HG02973 (cell line): ENCODE results near the gene NTM.

Source experiments
- ATAC-seq: cut with Tn5 transposase; IDR thresholded peaks from one replicate; pipeline ENCODE4 v1.9.1; 2021; ENCODE audit warnings: moderate library complexity; ENCODE audit not compliant: unreplicated experiment

NTM gene

DNA sequence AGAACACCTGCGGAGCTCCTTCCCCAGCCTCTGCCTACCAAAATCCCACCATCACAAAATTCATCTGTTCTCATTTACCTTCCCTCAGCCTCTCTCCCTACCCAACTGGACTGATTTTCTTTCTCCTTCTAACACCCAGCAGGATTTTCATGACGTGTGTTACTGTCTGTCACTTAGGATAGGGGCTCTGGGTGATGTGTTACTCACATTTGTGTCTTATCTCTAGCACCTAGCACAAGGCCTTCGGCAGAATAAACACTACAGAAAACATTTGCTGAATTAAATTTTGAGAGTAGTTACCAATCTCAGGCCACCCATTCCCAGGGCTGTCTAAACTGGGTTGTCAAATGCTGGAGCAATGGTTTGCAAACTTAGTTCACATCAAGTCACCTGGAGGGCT lies 88.0 kb downstream of the NTM start:
- no peak for ATAC-seq

DNA sequence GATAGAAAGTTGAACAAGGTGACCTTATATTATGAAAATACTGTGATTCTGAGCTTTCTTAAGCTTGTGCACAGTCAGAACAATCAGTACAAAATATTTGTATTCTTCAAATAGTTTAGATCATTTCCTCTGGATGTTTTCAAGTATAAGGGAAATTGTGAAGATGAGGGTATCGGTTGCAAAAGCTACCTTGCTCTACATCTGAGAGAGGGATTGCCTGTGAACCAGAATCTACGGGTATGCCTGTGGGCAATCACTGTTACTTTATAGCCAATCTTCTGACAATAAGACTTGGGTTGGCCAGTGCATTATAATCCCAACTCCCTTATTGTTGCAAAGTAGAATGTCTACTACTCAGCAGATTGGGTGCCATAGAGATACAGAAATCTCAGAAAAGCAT lies 90.5 kb downstream of the NTM start:
- ATAC-seq = no peak

DNA sequence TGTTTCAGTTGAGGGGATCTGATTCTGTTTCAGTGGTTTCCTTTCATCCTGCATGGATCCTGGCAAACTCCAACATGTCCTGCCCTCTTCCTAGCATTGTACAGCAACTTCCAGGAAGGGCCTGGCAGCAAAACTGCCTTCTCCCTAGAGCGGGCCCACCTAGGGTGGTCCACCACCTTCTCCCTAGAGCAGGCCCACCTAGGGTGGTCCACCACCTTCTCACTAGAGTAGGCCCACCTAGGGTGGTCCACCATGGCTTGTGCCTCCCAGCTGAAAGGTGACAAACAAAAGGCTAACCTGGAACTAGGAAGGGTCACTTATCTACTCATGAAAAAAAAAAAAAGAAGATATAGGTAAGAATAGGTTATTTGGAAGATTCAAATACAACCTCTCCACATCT lies 92.2 kb downstream of the NTM start:
- ATAC-seq = no peak

DNA sequence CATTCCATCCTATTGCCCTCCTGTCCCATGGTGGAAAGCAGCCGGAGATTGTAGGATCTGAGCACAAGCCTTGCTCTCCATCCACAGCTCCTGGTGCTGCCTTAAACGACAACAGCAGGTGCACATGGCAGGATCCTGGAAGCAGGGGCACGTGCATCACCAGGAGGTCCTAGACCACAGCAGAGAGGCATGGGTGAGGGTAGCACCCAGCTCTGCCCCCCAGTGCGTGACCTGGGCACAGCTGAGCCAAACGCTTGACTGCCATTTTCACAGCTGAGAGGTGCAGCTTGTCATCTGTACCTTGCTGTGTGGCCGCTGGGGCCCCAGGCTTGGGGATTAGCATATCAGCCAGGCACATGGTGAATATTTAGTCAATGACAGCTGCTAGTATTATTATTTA lies 92.7 kb downstream of the NTM start:
- no peak for ATAC-seq

DNA sequence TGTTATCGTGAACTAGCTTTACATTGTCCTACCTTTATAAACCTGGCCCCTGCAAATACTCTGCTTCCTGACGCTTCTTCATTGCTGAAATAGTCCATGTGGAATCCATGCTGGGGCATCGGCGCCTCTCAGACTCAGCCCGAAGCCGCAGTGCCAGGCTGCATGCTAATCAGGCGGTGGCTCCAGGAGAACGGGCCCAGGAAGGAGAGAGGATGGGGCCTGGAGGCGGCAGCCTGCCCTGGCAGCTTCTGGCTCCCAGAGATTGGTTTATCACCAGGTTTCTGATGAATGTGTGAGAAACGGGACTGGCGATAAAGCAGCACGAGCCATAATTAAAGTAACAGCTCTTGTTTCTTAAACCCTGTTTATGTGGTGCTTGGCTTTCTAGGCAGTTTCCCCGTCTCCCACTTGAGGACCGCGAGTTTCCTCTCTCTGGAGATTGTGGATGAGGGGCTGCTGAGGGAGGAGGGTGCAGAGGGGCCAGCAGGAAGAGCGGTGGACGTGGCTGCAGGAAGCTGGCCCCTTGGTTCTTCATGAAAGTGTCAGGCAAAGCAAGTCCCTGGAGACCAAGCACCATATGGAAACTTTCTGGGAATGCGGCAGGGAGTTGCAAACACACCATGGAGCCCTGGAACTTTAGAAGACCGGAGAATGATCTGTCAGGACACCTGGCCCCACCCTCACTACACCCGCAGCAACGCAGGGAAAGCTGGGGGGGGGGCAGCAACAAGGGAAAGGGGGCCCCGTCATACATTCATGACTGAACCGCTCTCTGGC lies 93.4 kb downstream of the NTM start:
- ATAC-seq = no peak

DNA sequence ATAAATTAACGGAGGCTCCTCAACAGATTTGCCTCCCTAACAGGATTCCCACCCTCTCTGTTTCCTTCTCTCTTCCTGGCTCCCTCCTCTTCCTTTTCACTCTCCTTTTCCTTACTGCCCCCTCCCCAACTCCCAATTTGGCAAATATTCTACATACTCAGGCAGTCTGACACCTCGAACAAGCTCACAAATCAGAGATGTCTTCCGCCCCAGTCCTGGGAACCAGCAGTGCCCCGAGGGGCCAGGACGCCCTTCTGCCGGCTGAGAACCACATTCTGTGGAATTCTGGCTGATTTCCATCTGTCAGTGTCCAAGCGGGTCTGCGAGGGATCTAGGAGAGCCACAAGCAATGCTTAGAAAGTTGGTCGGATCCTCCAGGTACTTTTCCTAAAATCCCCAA lies 94.0 kb downstream of the NTM start:
- ATAC-seq = no peak

DNA sequence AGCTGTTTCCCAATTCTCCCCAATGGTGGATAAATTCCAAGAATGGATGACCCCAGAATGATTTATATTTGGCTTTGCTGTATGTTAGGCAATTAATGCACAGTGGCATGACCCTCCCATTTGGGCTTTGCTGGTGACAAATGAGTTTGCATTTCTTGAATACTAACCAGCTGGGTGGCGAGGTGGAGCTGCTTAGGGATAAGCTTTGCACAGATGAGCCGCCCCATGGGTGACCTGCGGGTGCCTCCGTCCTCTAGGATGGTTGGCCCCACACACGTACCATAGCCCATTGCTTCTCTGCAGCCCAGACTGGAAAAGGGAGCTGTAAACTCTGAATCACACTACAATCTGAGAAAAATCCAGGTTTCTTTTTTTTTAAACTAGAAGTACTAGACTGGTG lies 94.6 kb downstream of the NTM start:
- ATAC-seq = no peak

DNA sequence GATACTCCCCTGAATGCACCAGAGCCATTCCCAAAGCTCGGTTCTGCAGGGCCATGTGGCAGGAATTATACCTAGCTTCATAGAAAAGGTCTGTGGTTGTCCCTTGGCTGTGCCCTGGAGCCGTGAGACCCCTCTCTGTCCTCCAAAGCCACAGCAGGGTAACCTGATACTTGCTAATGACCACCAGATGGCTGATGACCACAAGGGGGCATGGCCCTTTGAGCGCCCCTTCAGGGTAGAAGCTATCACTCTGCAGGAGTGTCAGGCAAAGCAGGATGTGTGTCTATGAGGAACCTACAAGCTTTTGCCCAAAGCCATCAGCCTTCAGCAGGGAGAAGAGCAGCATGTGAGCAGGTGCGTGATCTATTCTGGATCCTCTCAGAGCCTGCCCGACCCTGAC lies 95.3 kb downstream of the NTM start:
- no peak for ATAC-seq

DNA sequence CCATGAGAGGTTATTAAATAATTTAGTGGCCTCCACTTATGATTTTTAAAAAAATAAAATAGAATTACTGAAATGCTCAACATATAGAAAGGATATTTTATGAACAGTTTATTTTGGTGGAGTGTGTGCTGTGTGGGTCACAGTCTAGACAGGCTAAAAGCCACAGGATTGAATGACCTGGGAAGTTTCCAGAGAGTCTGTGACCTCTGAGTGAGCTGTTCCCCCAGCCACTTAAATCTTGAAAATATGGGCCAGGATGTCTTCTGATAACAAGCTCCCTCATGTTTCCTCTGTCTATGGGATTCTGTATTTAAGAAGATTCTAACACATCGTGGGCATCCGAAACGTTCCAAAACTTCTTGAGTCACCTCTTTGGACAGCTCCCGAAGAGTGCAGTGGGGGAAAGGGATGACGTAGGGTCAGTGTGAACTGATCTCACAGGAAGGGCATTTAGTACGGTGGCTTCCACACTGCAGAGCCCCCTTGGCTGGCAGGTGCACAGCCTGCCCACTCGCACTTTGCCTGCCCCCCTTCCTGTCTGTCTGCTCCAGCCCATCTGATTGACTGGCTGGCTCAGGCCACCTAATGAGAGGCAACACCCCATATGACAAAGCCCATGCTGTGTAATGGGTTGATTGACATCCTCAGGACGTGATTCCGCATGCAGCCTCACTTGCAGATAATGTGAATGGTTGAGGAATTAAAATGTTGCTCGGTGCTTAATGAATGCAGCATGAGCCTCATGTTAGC lies 97.4 kb downstream of the NTM start:
- no peak for ATAC-seq

DNA sequence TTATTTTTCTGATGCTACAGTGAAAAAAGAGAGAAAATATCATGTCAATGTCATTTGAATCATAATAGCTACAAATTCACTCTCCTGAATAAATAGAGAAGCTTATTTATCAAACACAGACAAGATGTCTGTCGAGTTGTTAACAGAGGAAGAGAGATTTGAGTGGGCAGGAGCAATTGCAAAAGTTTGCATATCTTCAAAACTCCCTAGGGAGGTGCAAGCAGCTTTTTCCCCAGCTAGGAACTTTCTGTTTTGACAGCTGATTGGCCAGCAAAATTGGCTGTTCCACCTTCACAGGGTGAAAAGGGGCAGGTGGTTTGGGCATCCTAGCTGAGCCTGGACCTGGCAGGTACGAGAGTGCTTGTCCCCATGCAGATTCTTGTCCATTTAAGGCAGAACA lies 98.2 kb downstream of the NTM start:
- ATAC-seq = no peak

DNA sequence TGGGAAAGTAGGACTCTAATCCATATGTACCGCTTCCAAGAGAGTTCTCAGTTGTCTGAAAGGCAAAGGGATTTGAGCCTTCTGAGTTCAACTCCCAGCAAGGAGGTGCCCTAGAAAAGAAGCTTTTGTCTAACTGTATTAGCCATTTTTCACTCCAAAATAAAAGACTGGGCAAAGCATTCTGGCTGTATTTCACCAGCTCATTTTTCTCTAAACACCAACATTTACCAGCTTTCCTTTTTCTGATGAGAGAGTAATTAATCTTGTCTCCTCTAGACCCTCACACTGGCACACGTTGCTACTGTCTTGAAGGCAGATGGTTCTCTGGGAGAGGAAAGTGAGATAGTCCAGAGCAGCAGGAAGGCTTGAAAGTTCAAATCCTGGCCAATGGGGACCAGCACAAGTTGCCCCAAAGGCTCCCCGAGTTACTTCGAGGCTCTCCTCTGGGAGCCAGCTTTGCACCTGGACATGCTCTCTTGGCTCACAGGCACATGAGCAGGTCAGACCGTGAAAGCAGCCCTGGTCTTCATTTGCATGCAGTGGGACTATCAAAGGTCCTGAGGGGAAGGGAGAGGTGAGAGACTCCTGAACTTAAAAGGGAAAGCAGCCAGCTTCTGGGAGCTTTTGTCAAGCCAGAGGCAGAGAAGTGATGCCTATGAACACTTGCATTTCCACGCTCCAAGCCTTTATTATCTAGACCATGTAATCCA lies 100.0 kb downstream of the NTM start:
- ATAC-seq = no peak

DNA sequence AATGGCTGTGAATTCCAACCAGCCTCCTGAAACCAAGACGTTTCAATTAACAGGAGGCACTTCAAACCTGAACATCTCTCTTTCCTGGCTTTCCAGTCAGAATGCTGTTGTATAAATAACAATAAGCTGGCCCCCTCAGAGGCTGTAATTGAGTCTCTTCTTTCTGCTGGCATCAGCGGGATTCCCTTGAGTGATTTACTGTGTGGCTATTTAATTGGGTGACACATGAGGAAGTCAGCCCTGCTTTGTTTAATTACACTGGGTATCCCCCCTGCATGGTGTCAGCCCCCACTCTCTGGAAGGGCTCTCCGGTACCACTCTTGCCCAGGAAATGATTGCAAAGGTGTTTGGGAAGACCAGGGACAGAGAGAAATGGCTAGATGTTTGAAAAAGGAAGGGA lies 101.6 kb downstream of the NTM start:
- no peak for ATAC-seq

DNA sequence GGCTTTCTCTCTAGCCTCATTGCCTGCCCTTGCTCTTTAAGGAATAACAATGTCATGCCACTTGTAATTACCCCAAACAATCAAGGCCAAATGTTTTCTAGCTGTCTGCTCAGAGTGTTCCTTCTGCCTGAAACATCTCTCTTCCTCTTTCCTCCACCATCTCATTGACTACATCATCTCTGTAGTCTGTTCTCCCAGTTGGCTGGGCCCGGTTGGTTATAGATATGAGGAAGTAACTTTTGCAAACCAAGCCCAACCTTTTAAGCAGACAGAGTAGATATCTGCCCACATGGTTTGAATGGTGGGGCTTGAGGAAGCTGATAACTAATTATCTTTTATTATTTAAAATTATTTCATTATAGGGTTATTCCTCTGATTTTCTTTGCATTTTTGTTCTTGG lies 104.5 kb downstream of the NTM start:
- no peak for ATAC-seq

DNA sequence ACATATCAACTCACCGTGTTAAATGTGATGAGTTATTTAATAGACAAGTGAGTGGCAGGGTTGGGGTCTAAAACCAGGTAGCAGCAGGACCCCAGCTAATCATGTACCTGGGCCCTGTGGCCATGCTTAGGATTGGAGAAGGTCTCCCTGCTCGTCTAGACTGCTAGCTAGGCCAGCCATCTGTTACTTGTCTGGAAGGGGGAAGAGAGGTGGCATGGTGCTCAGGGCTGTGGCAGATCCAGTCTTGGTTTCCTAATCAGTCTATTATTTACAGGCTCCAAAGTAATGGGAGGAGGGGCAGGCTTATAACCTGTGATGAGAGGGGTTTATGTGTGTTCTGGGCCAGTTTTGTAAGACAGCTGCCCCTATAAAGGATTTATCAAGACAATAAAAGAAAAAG lies 105.9 kb downstream of the NTM start:
- ATAC-seq = no peak

DNA sequence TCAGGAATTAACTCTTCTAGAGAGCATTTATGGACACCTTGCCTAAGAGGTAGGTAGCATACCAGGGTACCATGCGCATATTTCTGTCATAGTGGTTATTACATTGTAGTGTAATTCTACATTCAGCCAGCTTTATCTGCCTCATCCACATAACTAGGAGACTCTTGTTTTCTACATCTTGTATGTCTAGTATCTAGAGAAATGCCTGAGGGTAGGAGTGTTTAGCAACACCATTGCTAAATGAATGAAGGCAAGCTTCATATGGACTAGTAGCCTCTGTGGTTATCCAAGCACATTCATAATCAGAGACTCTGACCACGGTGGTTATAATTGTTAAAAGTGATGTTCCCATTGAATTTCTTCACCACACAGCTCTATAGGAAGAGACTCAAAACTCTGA lies 107.9 kb downstream of the NTM start:
- ATAC-seq = no peak

DNA sequence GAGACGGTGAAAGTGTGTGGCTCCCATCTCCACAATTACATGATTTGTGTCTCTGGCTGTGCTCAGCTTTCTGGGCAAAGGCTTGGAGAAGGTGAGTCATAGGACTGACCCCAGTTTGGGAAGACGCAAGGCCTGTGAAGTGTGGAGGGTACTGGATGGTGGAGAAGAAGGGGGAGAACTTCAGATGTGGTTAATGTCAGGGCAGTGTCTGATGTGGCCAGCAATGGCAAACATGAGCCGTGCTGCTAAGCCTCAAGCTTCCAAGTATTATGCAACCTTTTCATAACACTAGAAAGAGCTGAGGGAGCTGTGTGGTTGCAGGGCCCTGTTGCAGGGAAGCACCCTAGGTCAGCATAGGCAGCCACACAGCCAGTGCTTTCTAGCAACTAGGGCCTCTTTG lies 110.9 kb downstream of the NTM start:
- no peak for ATAC-seq

DNA sequence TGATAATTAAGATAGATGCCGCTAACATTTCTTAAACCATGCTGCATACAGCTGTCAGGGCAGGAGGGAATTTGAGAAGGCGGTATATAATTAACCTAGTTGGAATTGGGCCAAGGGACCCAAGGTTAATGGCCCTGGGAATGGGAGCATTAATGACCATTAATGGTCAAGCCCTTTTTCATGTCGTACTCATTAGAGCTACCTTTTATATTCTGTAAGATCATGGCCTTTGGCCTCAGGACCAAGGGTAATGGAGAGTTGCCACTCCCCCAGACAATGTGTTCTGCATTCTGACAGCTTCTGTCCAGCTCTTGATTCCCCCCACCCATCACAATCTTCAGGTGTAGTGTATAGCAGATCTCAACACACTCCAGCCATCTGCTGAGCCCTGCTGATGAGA lies 111.6 kb downstream of the NTM start:
- ATAC-seq = no peak

DNA sequence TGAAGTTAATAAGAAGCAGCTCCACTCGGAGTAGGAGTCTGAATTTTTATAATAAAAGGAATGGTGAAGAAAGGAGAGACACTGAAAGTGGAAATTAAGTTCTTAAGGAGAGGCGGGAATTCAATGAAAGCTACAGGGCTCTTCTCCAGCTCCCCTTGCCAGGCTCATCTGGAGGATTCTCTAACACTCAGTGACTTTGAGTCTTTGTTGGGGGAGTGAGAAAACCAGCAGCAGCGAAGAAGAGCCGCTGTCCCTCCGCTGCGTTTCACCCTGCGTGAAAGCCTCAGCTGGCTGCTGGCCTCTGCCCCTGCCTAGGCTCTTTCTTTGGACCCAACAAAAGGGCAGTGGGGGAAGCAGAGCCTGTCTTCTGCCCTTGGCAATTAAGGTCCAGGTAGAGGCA lies 113.0 kb downstream of the NTM start:
- no peak for ATAC-seq

DNA sequence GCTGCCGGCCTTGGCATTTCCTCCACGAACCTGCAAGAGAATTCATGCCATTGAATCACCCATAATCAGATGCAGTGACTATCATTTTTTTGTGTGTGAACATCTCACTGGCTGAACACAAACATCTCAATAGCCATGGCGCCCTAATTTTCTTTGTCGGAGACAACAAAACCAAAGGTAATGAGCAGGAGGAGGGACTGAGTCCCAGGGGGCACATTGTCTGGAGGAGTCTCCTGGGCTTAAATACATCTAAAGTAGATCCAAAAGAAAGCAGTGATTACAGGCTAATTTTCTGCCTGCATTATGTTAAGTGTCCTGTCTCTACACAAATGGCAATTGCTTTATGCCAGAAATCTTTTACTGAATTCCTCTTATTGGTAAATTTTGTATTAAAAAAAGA lies 113.5 kb downstream of the NTM start:
- no peak for ATAC-seq

DNA sequence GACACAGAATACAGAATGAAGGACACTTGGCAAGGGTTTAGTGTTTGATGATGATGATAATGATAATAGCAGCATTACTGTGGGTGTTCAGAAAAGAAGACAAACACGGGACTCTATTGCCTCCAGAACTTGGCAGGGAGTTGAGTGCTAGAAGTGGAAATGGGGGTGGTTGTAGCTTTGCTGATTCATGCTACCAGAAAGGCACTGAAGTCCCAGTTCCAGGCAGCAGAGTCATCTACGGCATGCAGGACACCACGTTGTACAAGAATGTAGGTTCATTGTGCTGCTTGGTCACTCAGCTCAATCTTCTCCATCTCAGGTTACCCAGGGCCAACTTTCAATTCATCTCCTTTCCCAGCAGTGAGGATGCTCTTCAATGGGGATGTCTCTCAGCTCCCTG lies 115.7 kb downstream of the NTM start:
- no peak for ATAC-seq

DNA sequence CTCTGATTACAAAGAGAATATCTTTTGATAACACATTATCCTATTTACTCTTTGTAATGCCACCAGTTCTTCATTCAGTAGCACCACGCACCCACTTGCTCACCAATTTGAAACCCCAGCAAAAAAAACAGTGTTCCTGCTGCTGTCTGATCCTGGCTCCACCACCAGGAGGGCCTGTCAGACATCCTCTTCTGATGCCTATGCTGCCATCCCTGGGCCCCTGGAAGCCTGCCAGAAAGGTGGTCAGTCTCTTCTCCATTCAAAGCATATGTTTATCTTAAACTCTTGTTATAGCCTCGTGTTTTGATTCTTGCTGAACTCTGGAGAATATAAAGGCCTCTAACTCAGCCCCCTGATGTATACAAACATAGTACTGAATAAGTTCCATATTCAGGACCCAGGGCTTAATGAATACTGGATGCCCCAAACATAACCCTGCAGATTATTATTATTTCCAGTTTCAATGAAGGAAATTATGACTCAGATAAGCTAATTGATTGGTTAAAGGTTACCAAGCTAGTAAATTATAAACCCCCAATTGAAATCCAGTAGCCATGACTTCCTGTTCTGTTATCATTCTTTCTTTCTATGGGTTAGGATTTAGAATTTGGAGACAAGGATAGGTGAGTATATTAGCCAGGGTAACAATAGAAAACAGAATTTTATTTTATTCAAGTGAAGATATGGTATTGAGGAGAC lies 116.7 kb downstream of the NTM start:
- no peak for ATAC-seq

DNA sequence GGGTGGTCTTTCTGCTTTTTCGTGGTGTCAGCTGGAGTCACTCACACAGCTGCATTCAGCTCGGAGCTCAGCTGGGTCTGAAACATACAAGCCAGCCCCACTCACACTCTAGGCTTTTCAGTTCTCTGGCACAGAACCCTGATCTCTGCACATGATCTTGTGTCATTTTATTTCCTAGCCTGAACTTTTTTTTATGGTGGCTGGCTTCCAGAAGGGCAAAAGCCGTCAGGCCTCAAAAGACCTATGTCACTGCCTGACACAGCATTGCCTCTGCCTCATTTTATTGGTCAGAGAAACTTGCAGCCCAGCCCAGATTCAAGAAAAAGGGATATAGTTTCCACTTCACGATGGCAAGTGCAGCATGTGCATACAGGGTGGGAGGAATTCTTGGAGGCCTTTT lies 117.8 kb downstream of the NTM start:
- no peak for ATAC-seq
